DOHH2 (cell line): ENCODE data around the gene CMSS1.

Experiments used
- H3F3A ChIP-seq: fragments of 200-600 bp; sonication (generic), shearing (Covaris generic); 2 replicates; pipeline ENCODE4 v1.6.0; 2016; ENCODE audit warnings: antibody characterized with exemption, mild to moderate bottlenecking; ENCODE audit not compliant: control insufficient read depth, insufficient read depth
- H3K27ac ChIP-seq: fragments of 200-600 bp; sonication (generic); 2 replicates; pipeline ENCODE4 v1.5.1; 2014; ENCODE audit warnings: low read depth, mild to moderate bottlenecking, low read length, moderate library complexity
- H3K27me3 ChIP-seq: fragments of 200-600 bp; sonication (generic); 2 replicates; pipeline ENCODE4 v1.6.1; 2014; ENCODE audit warnings: mild to moderate bottlenecking, low read length, mixed read lengths; ENCODE audit not compliant: control insufficient read depth
- H3K36me3 ChIP-seq: fragments of 200-600 bp; sonication (generic); 2 replicates; pipeline ENCODE4 v1.6.1; 2014; ENCODE audit warnings: mild to moderate bottlenecking, low read length, moderate library complexity, mixed read lengths; ENCODE audit not compliant: control insufficient read depth
- H3K4me1 ChIP-seq: fragments of 200-600 bp; sonication (generic); 2 replicates; pipeline ENCODE4 v1.6.1; 2014; ENCODE audit warnings: mild to moderate bottlenecking, low read length, mixed read lengths; ENCODE audit not compliant: control insufficient read depth
- H3K4me2 ChIP-seq: fragments of 200-600 bp; sonication (generic); 2 replicates; pipeline ENCODE4 v1.6.0; 2014; ENCODE audit warnings: mild to moderate bottlenecking, low read length, moderate library complexity
- H3K4me3 ChIP-seq: fragments of 200-600 bp; sonication (generic); 2 replicates; pipeline ENCODE4 v1.5.1; 2014; ENCODE audit warnings: mild to moderate bottlenecking, low read length, mixed read lengths
- H3K79me2 ChIP-seq: fragments of 200-600 bp; sonication (generic); 2 replicates; pipeline ENCODE4 v1.6.1; 2014; ENCODE audit warnings: mild to moderate bottlenecking, low read length, mixed read lengths; ENCODE audit not compliant: control insufficient read depth
- H3K9me2 ChIP-seq: fragments of 200-600 bp; sonication (generic); replicated peaks from 2 replicates; pipeline ENCODE4 v1.6.1; 2014; ENCODE audit warnings: mild to moderate bottlenecking, low read length, mixed read lengths; ENCODE audit not compliant: control insufficient read depth
- H3K9me3 ChIP-seq: fragments of 200-600 bp; sonication (generic); 2 replicates; pipeline ENCODE4 v1.6.1; 2014; ENCODE audit warnings: antibody characterized with exemption, low read length, mixed read lengths; ENCODE audit not compliant: control insufficient read depth, insufficient read depth
- H4K20me1 ChIP-seq: fragments of 200-600 bp; sonication (generic); 2 replicates; pipeline ENCODE4 v1.6.0; 2014; ENCODE audit warnings: low read depth, mild to moderate bottlenecking, antibody characterized with exemption, low read length, moderate library complexity; ENCODE audit not compliant: control insufficient read depth, insufficient read depth
- EZH2phosphoT487 ChIP-seq: fragments of 200-600 bp; sonication (generic); IDR thresholded peaks from 2 replicates; pipeline ENCODE4 v1.6.1; 2017; ENCODE audit warnings: borderline replicate concordance, mild to moderate bottlenecking, antibody characterized with exemption, low read length, moderate library complexity, mixed read lengths
- TF ChIP-seq, protein P1 (sequence below): fragments of 200-600 bp; sonication (generic); IDR thresholded peaks from one replicate; pipeline ENCODE4 v1.5.1; 2014; ENCODE audit warnings: antibody characterized with exemption, mild to moderate bottlenecking, low read depth, low read length; ENCODE audit not compliant: poor library complexity, severe bottlenecking

CMSS1 gene

DNA sequence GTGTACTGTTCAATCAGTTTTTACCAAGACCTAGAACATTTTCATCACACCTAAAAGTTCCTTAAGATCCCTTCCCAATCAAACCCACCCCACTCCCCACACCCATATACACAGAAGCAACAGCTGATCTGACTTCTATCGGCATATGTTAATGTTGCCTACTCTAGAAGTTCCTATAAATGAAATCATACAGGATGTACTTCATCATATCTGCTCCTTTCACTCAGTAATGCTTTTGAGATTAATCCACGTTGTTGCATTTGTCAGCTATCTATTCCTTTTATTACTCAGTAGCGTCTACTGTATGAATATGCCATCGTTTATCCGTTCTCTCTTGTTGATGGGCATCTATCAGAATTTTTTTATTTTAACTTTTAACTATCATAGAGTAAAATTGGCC, 310.9 kb downstream of the CMSS1 start:
- H3K27me3 ChIP-seq = no peaks in the 10 kb centered on the region
- H3K36me3 ChIP-seq = no peaks in the 10 kb centered on the region
- H3K79me2 ChIP-seq = no peaks in the 10 kb centered on the region
- H3F3A ChIP-seq = no peaks in the 10 kb centered on the region
- H4K20me1 ChIP-seq = no peaks in the 10 kb centered on the region
- H3K27ac ChIP-seq = no peak overlapping the region
- no peak overlapping the region for H3K4me3 ChIP-seq
- H3K4me2 ChIP-seq = no peak overlapping the region
- TF ChIP-seq, protein P1, sequence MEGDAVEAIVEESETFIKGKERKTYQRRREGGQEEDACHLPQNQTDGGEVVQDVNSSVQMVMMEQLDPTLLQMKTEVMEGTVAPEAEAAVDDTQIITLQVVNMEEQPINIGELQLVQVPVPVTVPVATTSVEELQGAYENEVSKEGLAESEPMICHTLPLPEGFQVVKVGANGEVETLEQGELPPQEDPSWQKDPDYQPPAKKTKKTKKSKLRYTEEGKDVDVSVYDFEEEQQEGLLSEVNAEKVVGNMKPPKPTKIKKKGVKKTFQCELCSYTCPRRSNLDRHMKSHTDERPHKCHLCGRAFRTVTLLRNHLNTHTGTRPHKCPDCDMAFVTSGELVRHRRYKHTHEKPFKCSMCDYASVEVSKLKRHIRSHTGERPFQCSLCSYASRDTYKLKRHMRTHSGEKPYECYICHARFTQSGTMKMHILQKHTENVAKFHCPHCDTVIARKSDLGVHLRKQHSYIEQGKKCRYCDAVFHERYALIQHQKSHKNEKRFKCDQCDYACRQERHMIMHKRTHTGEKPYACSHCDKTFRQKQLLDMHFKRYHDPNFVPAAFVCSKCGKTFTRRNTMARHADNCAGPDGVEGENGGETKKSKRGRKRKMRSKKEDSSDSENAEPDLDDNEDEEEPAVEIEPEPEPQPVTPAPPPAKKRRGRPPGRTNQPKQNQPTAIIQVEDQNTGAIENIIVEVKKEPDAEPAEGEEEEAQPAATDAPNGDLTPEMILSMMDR = no peak
- no peak for TF ChIP-seq EZH2phosphoT487
- H3K9me2 ChIP-seq = no peaks in the 10 kb centered on the region
- no peaks in the 10 kb centered on the region for H3K4me1 ChIP-seq
- no peaks in the 10 kb centered on the region for H3K9me3 ChIP-seq

DNA sequence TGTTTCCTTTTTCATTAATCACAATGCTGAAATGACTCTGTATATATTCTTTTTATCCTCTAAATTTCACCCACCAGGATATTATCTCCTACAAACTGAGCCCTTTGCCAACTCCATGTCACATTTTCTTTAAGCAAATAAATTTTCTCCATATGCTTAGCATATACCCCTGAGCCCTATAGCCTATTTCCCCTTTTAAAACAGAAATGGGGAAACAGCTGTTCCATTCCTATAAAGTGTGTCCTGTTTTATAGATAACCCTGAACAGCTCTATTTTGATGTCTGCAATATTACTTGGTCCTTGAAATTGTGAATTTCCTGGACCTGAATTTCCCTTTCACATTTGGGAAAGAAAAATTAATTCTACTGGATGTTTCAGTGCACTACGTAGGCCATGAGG, 312.3 kb downstream of the CMSS1 start:
- Histone ChIP-seq H3K79me2 (no peaks in the 10 kb centered on the region), H3K4me3 (no peak overlapping the region), H3K27ac (no peak overlapping the region), H3K4me1 (no peaks in the 10 kb centered on the region), H3K9me3 (no peaks in the 10 kb centered on the region), H4K20me1 (no peaks in the 10 kb centered on the region), H3F3A (no peaks in the 10 kb centered on the region), H3K27me3 (no peaks in the 10 kb centered on the region), H3K36me3 (no peaks in the 10 kb centered on the region), H3K4me2 (no peak overlapping the region), H3K9me2 (no peaks in the 10 kb centered on the region)
- no peak for TF ChIP-seq EZH2phosphoT487
- TF ChIP-seq, protein P1 = no peak

DNA sequence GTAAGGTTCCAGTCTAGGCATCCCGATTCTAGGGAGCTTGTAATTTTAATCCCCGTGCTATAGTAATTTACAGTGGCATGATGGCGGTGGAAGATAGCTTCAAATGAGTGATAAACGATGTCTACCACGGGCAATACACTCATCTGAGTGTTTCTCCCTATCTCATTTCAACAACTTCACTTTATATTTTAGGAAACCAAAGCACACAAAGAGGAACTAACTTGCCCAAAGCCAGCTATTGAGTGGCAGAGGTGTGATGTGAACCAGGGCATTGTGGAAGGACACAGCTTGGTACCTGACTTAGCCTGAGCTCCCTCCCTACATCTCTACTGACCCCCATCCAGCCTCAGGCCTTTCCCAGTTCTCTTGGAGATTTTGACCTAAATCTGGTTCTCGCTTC, 313.6 kb downstream of the CMSS1 start:
- H3K36me3 ChIP-seq = no peaks in the 10 kb centered on the region
- TF ChIP-seq, protein P1 = no peak
- no peak for TF ChIP-seq EZH2phosphoT487
- no peak overlapping the region for H3K4me3 ChIP-seq
- H3K27ac ChIP-seq = no peak overlapping the region
- H4K20me1 ChIP-seq = no peaks in the 10 kb centered on the region
- no peak overlapping the region for H3K4me2 ChIP-seq
- no peaks in the 10 kb centered on the region for H3F3A ChIP-seq
- H3K4me1 ChIP-seq = no peaks in the 10 kb centered on the region
- H3K27me3 ChIP-seq = no peaks in the 10 kb centered on the region
- no peaks in the 10 kb centered on the region for H3K9me3 ChIP-seq
- H3K79me2 ChIP-seq = no peaks in the 10 kb centered on the region
- H3K9me2 ChIP-seq = no peaks in the 10 kb centered on the region

DNA sequence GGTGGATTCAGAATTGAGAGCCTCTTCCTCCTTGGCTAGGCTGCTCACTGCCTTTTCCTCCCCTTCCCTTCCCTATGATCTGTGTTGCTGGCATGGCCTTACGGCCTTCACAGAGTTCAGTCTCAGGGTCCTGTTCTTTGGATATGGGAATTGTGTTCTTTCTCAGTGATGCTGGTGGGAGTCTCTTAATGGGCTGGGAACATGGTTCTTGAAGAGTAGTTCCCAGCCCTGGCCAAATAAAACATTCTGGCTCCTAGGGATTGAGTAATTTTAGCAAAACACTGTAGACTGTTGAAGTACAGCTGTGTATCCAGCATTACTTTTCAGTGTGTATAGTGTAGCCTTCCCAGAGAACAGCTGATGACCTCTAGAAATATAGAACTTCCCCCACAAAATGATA, 319.3 kb downstream of the CMSS1 start:
- TF ChIP-seq, protein P1 = no peak
- TF ChIP-seq EZH2phosphoT487 = no peak
- no peaks in the 10 kb centered on the region for H3K9me3 ChIP-seq
- H3K79me2 ChIP-seq = no peaks in the 10 kb centered on the region
- no peaks in the 10 kb centered on the region; the same call in 1 of the 2 replicates for H3K36me3 ChIP-seq
- H3K4me3 ChIP-seq = no peak overlapping the region
- H4K20me1 ChIP-seq = no peaks in the 10 kb centered on the region
- no peaks in the 10 kb centered on the region for H3K27me3 ChIP-seq
- H3F3A ChIP-seq = no peaks in the 10 kb centered on the region
- H3K27ac ChIP-seq = no peak overlapping the region
- no peaks in the 10 kb centered on the region for H3K4me1 ChIP-seq
- H3K4me2 ChIP-seq = no peak overlapping the region
- no peaks in the 10 kb centered on the region for H3K9me2 ChIP-seq
